ENCODE data around the gene BROX.

Gene BROX

GRCh38 chr1:222777977-222778376 is 65.6 kb downstream of the BROX start:
- no peak for DNase-seq (ENCODE audit: low read depth in 2 of 2)

GRCh38 chr1:222781251-222781650 is 68.9 kb downstream of the BROX start:
- DNase-seq (ENCODE audit: low read depth in 2 of 2) = no peak

GRCh38 chr1:222783051-222783450 is 70.7 kb downstream of the BROX start:
- no peak for DNase-seq (ENCODE audit: low read depth in 2 of 2)

- DNase-seq (ENCODE audit: low read depth in 2 of 2) = no peak
These were observed 72.0 kb downstream of the BROX start for GRCh38 chr1:222784371-222784770.

Measured in stimulated activated CD8-positive, alpha-beta memory T cell treated with anti-CD3 and anti-CD28 coated beads, Interleukin-15, amount 100 ng/mL, for 48 hours (primary cell).